ENCODE measurements around the gene KRT33A. TPM values are rescaled to one million over a fixed set of nuclear protein-coding genes. Genes with fewer than 3 reads are reported as not detected.

Gene KRT33A
- total and polyA plus RNA-seq, 2 of the 8 experiments (the other 6 are each of a cell fraction or from before 2014, with no cell fraction given): not detected

- H2AK5ac ChIP-seq (ENCODE audit: low read depth, low read length): no peak overlapping the region
- no peak overlapping the region for H2AFZ ChIP-seq (ENCODE audit: low read length)
- H3K9ac ChIP-seq (replicated peaks in 1 of 4; ENCODE audit: extremely low read depth in 1 of 4, low read depth in 3 of 4, low read length in 3 of 4): no peak overlapping the region
- no peak overlapping the region for H3K4ac ChIP-seq (replicated peaks; ENCODE audit: insufficient read length, low read depth, low read length)
- peak overlapping the region; percentile 46; the same call in 1 of the 2 replicates for H2BK15ac ChIP-seq (ENCODE audit: low read length)
- no peak overlapping the region for H3K27ac ChIP-seq (ENCODE audit: low read depth, low read length)
- no peaks in the 10 kb centered on the region; the same call in 1 of the 2 replicates for H3K23me2 ChIP-seq (ENCODE audit: low read depth, low read length)
- no peaks in the 10 kb centered on the region; a peak in 1 of 7 replicates for H3K27me3 ChIP-seq (replicated peaks in 1 of 4; ENCODE audit: control insufficient read depth in 3 of 4, extremely low read depth in 1 of 4, insufficient read depth in 3 of 4, low read length in 3 of 4)
- H4K91ac ChIP-seq (replicated peaks; ENCODE audit: insufficient read length, low read length): no peak overlapping the region
- H3K9me3 ChIP-seq (ENCODE audit: insufficient read depth in 2 of 2, low read depth in 1 of 2, low read length in 1 of 2): no peaks in the 10 kb centered on the region
- H3K79me2 ChIP-seq (ENCODE audit: control insufficient read depth in 1 of 2, insufficient read depth in 2 of 2, low read length in 2 of 2): no peaks in the 10 kb centered on the region
- H4K8ac ChIP-seq (ENCODE audit: extremely low read depth, insufficient read depth, low read length): no peak overlapping the region
- no peak overlapping the region for H3K18ac ChIP-seq (ENCODE audit: extremely low read depth, low read length)
- H4K20me1 ChIP-seq (replicated peaks in 1 of 2; ENCODE audit: control insufficient read depth in 1 of 2, insufficient read depth in 2 of 2, low read length in 2 of 2): no peaks in the 10 kb centered on the region
- WGBS, 2 experiments (ENCODE audit: extremely low coverage in 1 of 2, insufficient coverage in 1 of 2, insufficient read length in 1 of 2, insufficient replicate concordance in 2 of 2, low coverage in 1 of 2, low lambda C conversion rate in 2 of 2, missing lambda C conversion rate in 1 of 2): 85% methylated on average over 9 of the region's 10 CpGs; no CpG with 5 or more reads in 1 of the 2 experiments
- H3K23ac ChIP-seq (ENCODE audit: insufficient read length): no peak overlapping the region
- no peak for FAIRE-seq
- no peak overlapping the region for H2BK12ac ChIP-seq (ENCODE audit: low read depth, low read length)
- H3K4me1 ChIP-seq (replicated peaks in 1 of 4; ENCODE audit: control insufficient read depth in 3 of 4, insufficient read depth in 4 of 4, low read length in 3 of 4): no peaks in the 10 kb centered on the region; a peak in 2 of 7 replicates
- H3K79me1 ChIP-seq (ENCODE audit: low read depth, low read length): no peaks in the 10 kb centered on the region
- H3K4me3 ChIP-seq (ENCODE audit: extremely low read depth in 1 of 4, insufficient read depth in 2 of 4, low read depth in 3 of 4, low read length in 4 of 4): no peak overlapping the region
- H2BK120ac ChIP-seq (replicated peaks; ENCODE audit: low read depth, low read length): no peak overlapping the region
- DNase-seq (ENCODE audit: low read depth in 1 of 2, low spot score in 2 of 2): no peak
- H2BK5ac ChIP-seq (ENCODE audit: low read depth, low read length): 0 out of 2 replicates have a peak overlapping the region, but pooled peaks have one; percentile 39
- H2BK20ac ChIP-seq (ENCODE audit: low read length): no peak overlapping the region
- H3K36me3 ChIP-seq (ENCODE audit: control insufficient read depth in 2 of 4, insufficient read depth in 4 of 4, low read length in 3 of 4): no peaks in the 10 kb centered on the region
- no peak for TF ChIP-seq JUND (IDR thresholded peaks at IDR 0.05; ENCODE audit: low read length)
- ChIA-PET CTCF (ENCODE audit: partially characterized antibody) (interaction anchor here (1.7 kb wide), 1 partner anchor 14 kb away, joined by 4 read pairs; no protein-coding TSS in a partner anchor), POLR2A (ENCODE audit: partially characterized antibody) (no interaction called here)
- no peak overlapping the region for H3K14ac ChIP-seq (ENCODE audit: insufficient read length)
- no peak overlapping the region for H3K4me2 ChIP-seq (ENCODE audit: insufficient read depth in 1 of 2, low read depth in 2 of 2, low read length in 2 of 2)
- H3K56ac ChIP-seq (replicated peaks; ENCODE audit: insufficient read length, low read depth, low read length): no peak overlapping the region
- no peak overlapping the region for H4K5ac ChIP-seq (ENCODE audit: insufficient read length, low read depth, low read length)
Measured at GRCh38 chr17:41308251-41308917, 42.2 kb downstream of the KRT33A start.

Data from H1 (cell line).